CD4-positive, alpha-beta memory T cell (primary cell): ENCODE data around the gene PITX1. TPM values are rescaled to one million over a fixed set of nuclear protein-coding genes. Genes with fewer than 3 reads are reported as not detected.
A peak's percentile ranks its signal among the peaks of the same experiment; 100 is the strongest.

Source experiments
- CTCF ChIA-PET: fragments of 350-600 bp; sonication (Branson Sonifier 250); formaldehyde crosslinking; loops from one replicate; lab custom pipeline; 2021; ENCODE audit warnings: inconsistent platforms; ENCODE audit not compliant: partially characterized antibody; lab: Charles Lee
- POLR2A ChIA-PET: fragments of 350-600 bp; sonication (Branson Sonifier 250); formaldehyde crosslinking; loops from one replicate; lab custom pipeline; 2021; ENCODE audit not compliant: partially characterized antibody; lab: Charles Lee
- DNase-seq, 5 donors: peaks; one replicate each; pipeline versions ENCODE4 v3.0.0 to v3.0.0-alpha.2; 2020 to 2022; ENCODE audit warnings: mixed read lengths in 1 of 5
- H3K27ac ChIP-seq: one replicate; pipeline ENCODE4 v1.7.0; 2013; ENCODE audit warnings: low read depth, low read length
- H3K27me3 ChIP-seq: 2 replicates; pipeline ENCODE4 v1.7.0; 2013; ENCODE audit warnings: mild to moderate bottlenecking, low read length, moderate library complexity; ENCODE audit not compliant: insufficient read depth
- H3K36me3 ChIP-seq: 2 replicates; pipeline ENCODE4 v1.7.0; 2013; ENCODE audit warnings: mild to moderate bottlenecking, low read length, moderate library complexity; ENCODE audit not compliant: insufficient read depth
- H3K4me1 ChIP-seq: 2 replicates; pipeline ENCODE4 v1.7.0; 2013; ENCODE audit warnings: mild to moderate bottlenecking, low read length, moderate library complexity; ENCODE audit not compliant: insufficient read depth
- H3K4me3 ChIP-seq, 2 donors: one replicate each; pipeline ENCODE4 v1.7.0; 2013; ENCODE audit warnings: low read length in 2 of 2, mild to moderate bottlenecking in 1 of 2
- H3K9me3 ChIP-seq, 2 donors: one replicate each; pipeline ENCODE4 v1.7.0; 2013; ENCODE audit warnings: low read length in 2 of 2, control low read depth in 1 of 2; ENCODE audit not compliant: control insufficient read depth in 1 of 2
- H3K27ac Mint-ChIP-seq, 7 donors: one replicate each; pipeline ENCODE4 v1.8.0; 2020 to 2021; ENCODE audit warnings: mixed read lengths in 7 of 7, mild to moderate bottlenecking in 6 of 7, inconsistent platforms in 3 of 7, moderate library complexity in 3 of 7
- H3K27me3 Mint-ChIP-seq, 2 donors: one replicate each; pipeline ENCODE4 v1.8.0; 2020 to 2021; ENCODE audit warnings: mixed read lengths in 2 of 2
- H3K36me3 Mint-ChIP-seq, 2 donors: one replicate each; pipeline ENCODE4 v1.8.0; 2020 to 2021; ENCODE audit warnings: mixed read lengths in 2 of 2, inconsistent platforms in 1 of 2, mild to moderate bottlenecking in 1 of 2
- H3K4me1 Mint-ChIP-seq, 4 donors: one replicate each; pipeline ENCODE4 v1.8.0; 2020 to 2021; ENCODE audit warnings: mixed read lengths in 4 of 4, mild to moderate bottlenecking in 1 of 4
- H3K4me3 Mint-ChIP-seq, 8 donors: one replicate each; pipeline ENCODE4 v1.8.0; 2020 to 2021; ENCODE audit warnings: mixed read lengths in 8 of 8, mild to moderate bottlenecking in 7 of 8, moderate library complexity in 6 of 8, inconsistent platforms in 3 of 8
- H3K9me3 Mint-ChIP-seq, 8 donors: one replicate each; pipeline ENCODE4 v1.8.0; 2020 to 2021; ENCODE audit warnings: mixed read lengths in 8 of 8, mild to moderate bottlenecking in 5 of 8, inconsistent platforms in 3 of 8, moderate library complexity in 1 of 8
- intact Hi-C: fragments of 100-400 bp; cut with micrococcal nuclease; formaldehyde crosslinking; loops from one replicate; pipeline ENCODE4 v1.15.1; 2023
- polyA plus RNA-seq, 2 donors: library from polyadenylated mRNA; unstranded; fragments of 300-500 nt; fragmentation: Illumina TruSeq; gene quantifications; one replicate each; pipeline ENCODE4 v1.2.3, GENCODE V29; 2021
- total RNA-seq, 2 experiments: library from RNA; stranded (reverse); gene quantifications; one replicate each; pipeline ENCODE4 v1.2.3, GENCODE V29; 2021

PITX1 gene
- total and polyA plus RNA-seq, 4 experiments from 2014 or later: not detected

GRCh38 chr5:135031813-135032694 lies 2.0 kb downstream of the PITX1 start:
- no peak overlapping the region for H3K27ac ChIP-seq
- no peak overlapping the region for H3K27ac Mint-ChIP-seq
- no peak overlapping the region for H3K4me3 ChIP-seq
- peaks cover 33% of the 10 kb centered on the region for H3K27me3 ChIP-seq
- H3K4me1 Mint-ChIP-seq: peaks cover 22 to 52% (median 36%) of the 10 kb centered on the region in 4 donors
- peaks cover 0 to 9% (median 2%) of the 10 kb centered on the region in 8 donors for H3K9me3 Mint-ChIP-seq
- DNase-seq: no peak
- H3K9me3 ChIP-seq: no peaks in the 10 kb centered on the region
- ChIA-PET POLR2A (no interaction called here), CTCF (no interaction called here)
- H3K36me3 Mint-ChIP-seq: peaks cover 0 to 3% of the 10 kb centered on the region in 2 donors
- H3K4me1 ChIP-seq: peaks cover 24% of the 10 kb centered on the region
- H3K27me3 Mint-ChIP-seq: peaks cover 57 to 59% of the 10 kb centered on the region in 2 donors
- intact Hi-C loops: no loop called here
- no peaks in the 10 kb centered on the region for H3K36me3 ChIP-seq
- peak overlapping the region; percentile 21 to 76 (median 59) for H3K4me3 Mint-ChIP-seq

- Histone ChIP-seq H3K4me3 (no peak overlapping the region), H3K27ac (no peak overlapping the region), H3K4me1 (peaks cover 24% of the 10 kb centered on the region), H3K36me3 (no peaks in the 10 kb centered on the region), H3K9me3 (no peaks in the 10 kb centered on the region), H3K27me3 (peaks cover 29% of the 10 kb centered on the region)
- no peak for DNase-seq
- ChIA-PET POLR2A (no interaction called here), CTCF (no interaction called here)
- intact Hi-C loops: no loop called here
- Mint-ChIP-seq H3K27me3 (peaks cover 55% of the 10 kb centered on the region in 2 donors), H3K9me3 (peaks cover 0 to 9% (median 2%) of the 10 kb centered on the region in 8 donors), H3K4me1 (peaks cover 22 to 52% (median 36%) of the 10 kb centered on the region in 4 donors), H3K27ac (no peak overlapping the region), H3K36me3 (peaks cover 0 to 3% of the 10 kb centered on the region in 2 donors), H3K4me3 (peak overlapping the region in 7 of 8 donors; percentile 40 to 76 (median 52))
These were observed 2.8 kb downstream of the PITX1 start for GRCh38 chr5:135030956-135031812.

- intact Hi-C loops: no loop called here
- CTCF ChIA-PET: no interaction called here
These were observed 3.7 kb downstream of the PITX1 start for GRCh38 chr5:135030123-135030955.

GRCh38 chr5:135029477-135030122 lies 4.4 kb downstream of the PITX1 start:
- no peak overlapping the region for H3K4me3 ChIP-seq
- peaks cover 17 to 44% (median 32%) of the 10 kb centered on the region in 4 donors for H3K4me1 Mint-ChIP-seq
- POLR2A ChIA-PET: no interaction called here
- H3K27ac Mint-ChIP-seq: no peak overlapping the region
- H3K27me3 ChIP-seq: peaks cover 23% of the 10 kb centered on the region
- CTCF ChIA-PET: no interaction called here
- no peak overlapping the region for H3K27ac ChIP-seq
- peaks cover 24% of the 10 kb centered on the region for H3K4me1 ChIP-seq
- H3K36me3 Mint-ChIP-seq: peaks cover 0 to 3% of the 10 kb centered on the region in 2 donors
- H3K36me3 ChIP-seq: no peaks in the 10 kb centered on the region
- no peaks in the 10 kb centered on the region for H3K9me3 ChIP-seq
- DNase-seq: no peak
- intact Hi-C loops: no loop called here
- H3K4me3 Mint-ChIP-seq: peak overlapping the region in 7 of 8 donors; percentile 0 to 59 (median 42)
- peaks cover 0 to 9% (median 2%) of the 10 kb centered on the region in 8 donors for H3K9me3 Mint-ChIP-seq
- peaks cover 46 to 50% of the 10 kb centered on the region in 2 donors for H3K27me3 Mint-ChIP-seq

More at GRCh38 chr5:135030123-135030955, 3.7 kb downstream of the PITX1 start:
- Mint-ChIP-seq H3K36me3 (peaks cover 0 to 3% of the 10 kb centered on the region in 2 donors), H3K27ac (no peak overlapping the region), H3K9me3 (peaks cover 0 to 9% (median 2%) of the 10 kb centered on the region in 8 donors), H3K4me1 (peaks cover 20 to 51% (median 36%) of the 10 kb centered on the region in 4 donors), H3K27me3 (peaks cover 51 to 53% of the 10 kb centered on the region in 2 donors), H3K4me3 (peak overlapping the region in 7 of 8 donors; percentile 40 to 71 (median 52))
- no peaks in the 10 kb centered on the region for H3K9me3 ChIP-seq
- no peak overlapping the region for H3K4me3 ChIP-seq
- peaks cover 24% of the 10 kb centered on the region for H3K4me1 ChIP-seq
- H3K27ac ChIP-seq: no peak overlapping the region
- DNase-seq: no peak
- POLR2A ChIA-PET: no interaction called here
- no peaks in the 10 kb centered on the region for H3K36me3 ChIP-seq
- peaks cover 29% of the 10 kb centered on the region for H3K27me3 ChIP-seq

GRCh38 chr5:135028791-135029476 lies 5.1 kb downstream of the PITX1 start:
- no peak for DNase-seq
- Histone ChIP-seq H3K4me1 (peaks cover 24% of the 10 kb centered on the region), H3K27ac (no peak overlapping the region), H3K9me3 (no peaks in the 10 kb centered on the region), H3K4me3 (no peak overlapping the region), H3K27me3 (peaks cover 23% of the 10 kb centered on the region), H3K36me3 (no peaks in the 10 kb centered on the region)
- intact Hi-C loops: no loop called here
- Mint-ChIP-seq H3K4me1 (peaks cover 17 to 41% (median 31%) of the 10 kb centered on the region in 4 donors), H3K4me3 (peak overlapping the region in 5 of 8 donors; percentile 10 to 59 (median 52)), H3K27ac (no peak overlapping the region), H3K9me3 (peaks cover 0 to 9% (median 2%) of the 10 kb centered on the region in 8 donors), H3K27me3 (peaks cover 45 to 48% of the 10 kb centered on the region in 2 donors), H3K36me3 (peaks cover 0 to 3% of the 10 kb centered on the region in 2 donors)
- ChIA-PET POLR2A (no interaction called here), CTCF (no interaction called here)
